MM.1S (cell line): ENCODE results near the gene ZNF30.

ENCODE experiments used
- DNase-seq: peaks from one replicate; pipeline ENCODE4 v3.0.0-alpha.2; 2015
- H2AFZ ChIP-seq: fragments of 300-600 bp; sonication (generic); 2 replicates; pipeline ENCODE4 v1.6.0; 2016; ENCODE audit warnings: antibody characterized with exemption, low read length
- H3F3A ChIP-seq: fragments of 300-600 bp; sonication (generic); 2 replicates; pipeline ENCODE4 v1.6.1; 2016; ENCODE audit warnings: mild to moderate bottlenecking, antibody characterized with exemption, low read length, moderate library complexity, mixed read lengths; ENCODE audit not compliant: insufficient read depth
- H3K27ac ChIP-seq: fragments of 300-600 bp; sonication (generic); 2 replicates; pipeline ENCODE4 v1.5.1; 2016; ENCODE audit warnings: mild to moderate bottlenecking, low read length
- H3K27me3 ChIP-seq: fragments of 300-600 bp; sonication (generic); replicated peaks from 2 replicates; pipeline ENCODE4 v1.6.0; 2016; ENCODE audit warnings: low read length; ENCODE audit not compliant: insufficient read depth
- H3K36me3 ChIP-seq: fragments of 300-600 bp; sonication (generic); replicated peaks from 2 replicates; pipeline ENCODE4 v1.6.1; 2016; ENCODE audit warnings: mild to moderate bottlenecking, low read length, mixed read lengths; ENCODE audit not compliant: insufficient read depth
- H3K4me1 ChIP-seq: fragments of 300-600 bp; sonication (generic); 2 replicates; pipeline ENCODE4 v1.6.1; 2016; ENCODE audit warnings: low read length, mixed read lengths
- H3K4me2 ChIP-seq: fragments of 300-600 bp; sonication (generic); 2 replicates; pipeline ENCODE4 v1.6.0; 2016; ENCODE audit warnings: low read depth, low read length
- H3K4me3 ChIP-seq: fragments of 300-600 bp; sonication (generic); 2 replicates; pipeline ENCODE4 v1.5.1; 2016; ENCODE audit warnings: low read length, mixed read lengths
- H3K79me2 ChIP-seq: fragments of 300-600 bp; sonication (generic); 2 replicates; pipeline ENCODE4 v1.6.1; 2016; ENCODE audit warnings: mixed run types, low read length, mixed read lengths
- H3K9ac ChIP-seq: fragments of 300-600 bp; sonication (generic); 2 replicates; pipeline ENCODE4 v1.6.1; 2016; ENCODE audit warnings: low read length, mixed read lengths
- H3K9me2 ChIP-seq: fragments of 300-600 bp; sonication (generic); replicated peaks from 2 replicates; pipeline ENCODE4 v1.6.1; 2016; ENCODE audit warnings: mild to moderate bottlenecking, low read length, mixed read lengths; ENCODE audit not compliant: insufficient read depth
- H3K9me3 ChIP-seq: fragments of 300-600 bp; sonication (generic); replicated peaks from 2 replicates; pipeline ENCODE4 v1.6.1; 2016; ENCODE audit warnings: mild to moderate bottlenecking, low read length, mixed read lengths; ENCODE audit not compliant: insufficient read depth
- H4K20me1 ChIP-seq: fragments of 300-600 bp; sonication (generic); 2 replicates; pipeline ENCODE4 v1.6.1; 2016; ENCODE audit warnings: mild to moderate bottlenecking, low read length, moderate library complexity, mixed read lengths; ENCODE audit not compliant: insufficient read depth
- CTCF ChIP-seq: fragments of 300-600 bp; sonication (generic); IDR thresholded peaks from 2 replicates; pipeline ENCODE4 v1.5.1; 2016; ENCODE audit warnings: antibody characterized with exemption, low read length, mixed read lengths
- EZH2 ChIP-seq: fragments of 300-600 bp; sonication (generic); optimal IDR thresholded peaks from 2 replicates; pipeline ENCODE3; 2017; ENCODE audit warnings: low read depth, mild to moderate bottlenecking, antibody characterized with exemption, low read length, mixed read lengths
- EZH2phosphoT487 ChIP-seq: fragments of 300-600 bp; sonication (generic); IDR thresholded peaks from 2 replicates; pipeline ENCODE4 v1.6.1; 2018; ENCODE audit warnings: antibody characterized with exemption, low read length

ZNF30 gene

GRCh38 chr19:34979819-34980640 is 53.3 kb downstream of the ZNF30 start:
- TF ChIP-seq CTCF, result no peak
- TF ChIP-seq EZH2phosphoT487, result no peak
- TF ChIP-seq EZH2, result no peak

GRCh38 chr19:34982275-34982674 is 55.6 kb downstream of the ZNF30 start:
- H2AFZ ChIP-seq, result no peak overlapping the region
- H3K27ac ChIP-seq, result no peak overlapping the region
- H3K4me2 ChIP-seq, result no peak overlapping the region
- no peaks in the 10 kb centered on the region for H3K4me1 ChIP-seq
- H3K27me3 ChIP-seq, result peaks cover 44% of the 10 kb centered on the region
- H3K4me3 ChIP-seq, result no peak overlapping the region
- H3K9me2 ChIP-seq, result no peaks in the 10 kb centered on the region
- TF ChIP-seq EZH2 (no peak), EZH2phosphoT487 (no peak), CTCF (no peak)
- no peaks in the 10 kb centered on the region for H3K36me3 ChIP-seq
- no peaks in the 10 kb centered on the region for H3F3A ChIP-seq
- no peaks in the 10 kb centered on the region for H4K20me1 ChIP-seq
- H3K79me2 ChIP-seq, result no peaks in the 10 kb centered on the region
- no peaks in the 10 kb centered on the region for H3K9me3 ChIP-seq
- no peak overlapping the region for H3K9ac ChIP-seq
- DNase-seq, result no peak

More at GRCh38 chr19:34979819-34980640, 53.3 kb downstream of the ZNF30 start:
- Histone ChIP-seq H3K27me3 (peaks cover 53% of the 10 kb centered on the region), H3K9ac (no peak overlapping the region), H4K20me1 (no peaks in the 10 kb centered on the region), H3K9me3 (no peaks in the 10 kb centered on the region), H3F3A (no peaks in the 10 kb centered on the region), H3K4me1 (no peaks in the 10 kb centered on the region), H2AFZ (no peak overlapping the region), H3K27ac (no peak overlapping the region), H3K4me2 (no peak overlapping the region), H3K36me3 (no peaks in the 10 kb centered on the region), H3K79me2 (no peaks in the 10 kb centered on the region), H3K4me3 (no peak overlapping the region), H3K9me2 (no peaks in the 10 kb centered on the region)
- no peak for DNase-seq

GRCh38 chr19:34983786-34984185 is 57.1 kb downstream of the ZNF30 start:
- H4K20me1 ChIP-seq, result no peaks in the 10 kb centered on the region
- H3K79me2 ChIP-seq, result no peaks in the 10 kb centered on the region
- no peak for TF ChIP-seq CTCF
- TF ChIP-seq EZH2, result no peak
- TF ChIP-seq EZH2phosphoT487, result no peak
- H2AFZ ChIP-seq, result no peak overlapping the region
- DNase-seq, result no peak
- no peaks in the 10 kb centered on the region for H3F3A ChIP-seq
- no peaks in the 10 kb centered on the region for H3K36me3 ChIP-seq
- no peaks in the 10 kb centered on the region for H3K4me1 ChIP-seq
- H3K27me3 ChIP-seq, result peaks cover 41% of the 10 kb centered on the region
- no peak overlapping the region for H3K9ac ChIP-seq
- no peaks in the 10 kb centered on the region for H3K9me3 ChIP-seq
- no peak overlapping the region for H3K4me3 ChIP-seq
- no peak overlapping the region for H3K27ac ChIP-seq
- H3K4me2 ChIP-seq, result no peak overlapping the region
- no peaks in the 10 kb centered on the region for H3K9me2 ChIP-seq
